GM18951 (cell line): ENCODE data around the gene TUBB4B.
A peak's percentile ranks its signal among the peaks of the same experiment; 100 is the strongest.
"Not testable (repeated sequence)": the region's sequence is repeated elsewhere in the genome, so short reads cannot be mapped to it uniquely, and the experiment has no call there.

Source experiments
- POLR2A ChIP-seq: IDR thresholded peaks from 4 replicates; pipeline ENCODE4 v1.6.1; 2011; ENCODE audit warnings: mild to moderate bottlenecking; ENCODE audit not compliant: insufficient read length, insufficient read depth; ENCODE audit errors: extremely low read depth
- in situ Hi-C: fragments of 300-500 bp; cut with MboI; formaldehyde crosslinking; loops from one replicate; pipeline ENCODE4 v1.12.0; 2022; ENCODE audit warnings: low sequenced_read_pairs, mixed read lengths, inconsistent platforms; ENCODE audit not compliant: unreplicated experiment

Gene TUBB4B

DNA sequence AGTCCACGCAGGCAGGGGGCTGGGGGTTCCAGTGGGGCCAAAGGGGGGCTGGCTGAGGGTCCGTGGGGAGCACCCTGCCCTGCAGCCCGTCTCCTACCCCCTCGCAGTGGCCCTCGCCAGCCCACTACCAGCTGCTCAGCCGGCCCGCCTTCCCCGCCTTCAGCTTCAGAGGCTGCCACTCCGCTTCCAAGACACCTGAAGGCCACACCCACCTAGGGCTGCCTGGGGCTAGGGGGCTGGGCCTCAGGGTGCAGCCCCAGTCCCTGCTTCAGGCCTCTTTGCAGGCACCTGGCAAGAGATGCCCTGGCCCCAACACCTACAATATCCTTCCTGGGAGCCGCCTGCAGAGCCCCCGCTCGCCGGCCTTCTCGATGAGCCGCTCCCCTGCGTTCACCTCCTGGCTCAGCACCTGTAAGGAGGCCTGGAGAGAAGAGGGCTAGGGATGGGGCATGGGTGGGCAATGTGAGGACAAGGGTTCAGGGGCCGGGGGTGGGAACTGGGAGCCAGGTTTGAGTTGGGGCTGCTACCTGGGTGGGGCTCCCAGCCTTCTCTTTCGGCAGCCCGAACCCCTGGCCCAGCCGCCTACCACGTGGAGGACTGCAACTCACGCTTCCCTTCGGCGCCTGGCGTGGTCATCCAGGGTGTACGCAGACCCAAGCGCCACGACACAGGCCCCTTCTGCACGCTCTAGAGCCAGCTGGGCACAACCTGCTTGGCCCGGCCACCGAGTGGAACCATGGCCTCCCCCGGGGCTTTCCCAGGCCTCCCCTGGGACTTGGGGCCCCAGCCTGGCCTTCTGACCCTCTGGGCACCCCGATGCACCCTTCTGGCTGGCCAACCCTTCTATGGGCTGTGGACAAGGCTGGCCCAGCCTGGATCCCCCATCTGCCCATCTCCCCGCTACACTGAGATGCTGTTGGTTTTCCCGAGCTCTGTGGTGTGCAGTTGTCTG is 11.7 kb downstream of the TUBB4B start:
- no peak for TF ChIP-seq POLR2A
- in situ Hi-C loops, result no loop called here

DNA sequence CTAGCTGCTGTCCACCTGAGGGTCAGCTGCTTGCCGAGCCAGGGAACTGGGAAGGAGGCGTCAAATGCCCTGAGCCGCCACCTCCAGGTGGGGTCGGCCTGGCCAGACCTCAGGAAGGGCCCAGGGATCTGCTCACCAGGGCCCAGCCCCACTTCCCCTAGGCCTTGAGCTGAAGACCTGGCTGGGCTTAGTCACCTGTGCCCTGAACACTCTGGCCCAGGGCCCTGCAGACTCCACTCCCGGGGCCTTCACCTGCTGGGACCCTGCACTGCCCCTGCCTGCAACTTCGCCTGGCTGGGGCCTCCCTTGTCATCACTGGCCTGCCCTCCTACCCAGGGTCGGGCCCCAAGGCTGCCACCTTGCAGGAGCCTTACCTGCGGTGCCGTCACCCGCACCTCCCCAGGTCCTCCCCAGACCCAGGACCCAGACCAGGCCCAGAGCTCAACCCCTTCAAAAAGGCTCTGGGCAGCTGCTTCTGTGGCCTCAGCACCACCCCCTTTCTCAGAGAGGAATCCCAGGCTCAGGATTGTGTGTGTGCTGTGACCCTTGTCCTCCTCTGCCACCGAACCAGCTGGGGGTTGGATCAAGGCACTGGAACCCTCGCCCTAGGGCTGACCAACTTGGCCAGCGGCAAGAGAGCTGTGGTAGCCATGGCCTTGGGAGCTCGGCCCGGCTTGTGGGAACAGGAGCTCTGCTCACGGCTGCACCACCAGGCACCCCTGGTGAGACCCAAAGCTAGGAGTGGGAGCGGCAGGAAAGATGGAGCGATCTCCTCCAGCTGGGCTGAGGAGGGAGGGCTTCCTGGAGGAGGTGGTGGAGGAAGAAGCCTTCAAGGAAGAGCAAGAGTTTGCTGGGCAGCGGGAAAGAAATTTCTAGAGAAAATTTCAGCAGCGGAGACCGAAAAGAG is 12.9 kb downstream of the TUBB4B start:
- no peak for TF ChIP-seq POLR2A
- in situ Hi-C loops, result no loop called here

DNA sequence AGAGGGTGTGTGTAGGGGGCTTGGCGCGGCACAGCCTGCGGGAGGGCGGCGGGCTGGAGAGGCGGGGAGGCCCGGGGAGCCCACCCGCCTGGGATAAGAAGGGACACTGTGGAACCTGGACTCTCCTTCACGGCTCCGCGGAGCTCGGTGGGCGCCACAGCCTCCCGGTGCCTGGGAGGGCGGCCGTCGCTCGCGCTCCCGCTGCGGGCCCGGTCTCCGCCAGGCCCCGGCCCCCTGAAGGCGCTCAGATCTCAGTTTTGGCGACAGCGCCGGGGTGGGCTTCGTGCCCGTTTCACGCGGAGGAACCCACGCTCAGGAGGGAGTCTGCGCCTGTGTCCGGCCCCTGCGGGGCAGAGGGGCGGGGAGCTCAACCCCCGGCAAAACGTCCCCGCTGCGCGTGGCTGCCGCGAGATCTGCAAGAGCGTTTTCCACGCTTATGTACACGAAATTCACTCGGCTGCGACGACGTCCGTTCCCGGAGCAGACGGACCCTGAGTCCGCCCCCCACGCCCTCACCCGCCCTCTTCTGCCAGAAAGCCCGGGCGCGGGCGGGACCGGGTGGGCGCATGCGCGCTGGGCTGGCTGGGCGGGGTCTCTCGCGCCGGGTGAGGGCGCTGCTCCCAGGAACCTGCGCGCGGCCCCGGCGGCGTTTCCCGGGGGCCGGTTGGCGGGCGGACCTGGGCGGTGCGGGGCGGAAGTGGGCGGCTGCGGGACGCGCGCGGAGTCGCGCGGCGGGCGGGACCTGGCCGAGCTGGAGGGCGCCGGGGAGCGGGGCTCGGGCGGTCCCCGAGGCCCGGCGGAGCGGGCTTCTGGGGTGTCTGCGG is 13.7 kb downstream of the TUBB4B start, which contains the start of gene NELFB:
NELFB (plus strand) TSS at position 704 of the 824 bp plus-strand sequence.
- in situ Hi-C loops, result no loop called here

DNA sequence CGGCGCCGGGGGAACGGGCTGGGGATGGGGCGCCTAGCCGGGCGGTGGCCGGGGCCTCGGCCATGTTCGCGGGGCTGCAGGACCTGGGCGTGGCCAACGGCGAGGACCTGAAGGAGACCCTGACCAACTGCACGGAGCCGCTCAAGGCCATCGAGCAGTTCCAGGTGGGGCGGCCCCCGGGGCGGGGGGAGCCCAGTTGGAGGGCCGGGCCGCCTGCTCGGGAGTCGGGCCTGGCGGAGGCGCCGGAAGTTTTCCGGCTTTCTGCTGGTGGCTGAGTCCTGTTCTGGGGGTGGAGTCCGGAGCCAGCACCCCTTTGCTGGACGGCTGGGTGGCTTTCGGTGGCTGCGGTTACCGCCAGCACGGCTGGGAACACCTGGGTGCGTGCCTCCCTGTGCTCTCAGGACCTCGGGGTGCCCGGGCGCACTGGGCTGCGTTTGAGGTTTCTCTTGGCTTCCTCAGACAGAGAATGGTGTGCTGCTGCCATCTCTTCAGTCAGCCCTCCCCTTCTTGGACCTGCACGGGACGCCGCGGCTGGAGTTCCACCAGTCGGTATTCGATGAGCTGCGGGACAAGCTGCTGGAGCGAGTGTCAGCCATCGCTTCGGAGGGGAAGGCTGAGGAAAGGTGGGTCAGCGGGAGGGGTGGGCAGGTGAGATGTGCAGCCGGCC is 14.5 kb downstream of the TUBB4B start:
- in situ Hi-C loops, result no loop called here
- TF ChIP-seq POLR2A, result no peak

More for the DNA sequence above, 13.7 kb downstream of the TUBB4B start, which contains the start of gene NELFB:
- peak; percentile 86 for TF ChIP-seq POLR2A

DNA sequence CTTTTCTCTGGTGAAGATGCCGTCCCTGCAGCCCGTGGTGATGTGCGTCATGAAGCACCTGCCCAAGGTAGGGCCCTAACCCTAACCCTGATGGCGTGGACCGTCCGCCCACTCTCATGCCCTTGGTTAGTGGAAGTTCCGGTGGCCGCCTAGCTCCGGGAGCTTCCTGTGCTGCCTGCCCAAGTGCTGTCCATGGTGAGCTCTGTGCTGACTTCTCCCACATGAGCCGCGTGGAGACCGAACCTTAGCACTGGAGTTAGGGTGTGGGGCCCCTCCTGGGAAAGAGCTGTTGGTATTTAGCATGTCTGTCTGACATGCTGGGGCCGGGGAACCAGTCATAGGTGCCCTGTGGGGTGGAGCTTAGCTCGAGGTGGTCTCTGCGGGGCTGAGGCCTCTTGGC is 15.3 kb downstream of the TUBB4B start:
- no peak for TF ChIP-seq POLR2A
- in situ Hi-C loops, result no loop called here

DNA sequence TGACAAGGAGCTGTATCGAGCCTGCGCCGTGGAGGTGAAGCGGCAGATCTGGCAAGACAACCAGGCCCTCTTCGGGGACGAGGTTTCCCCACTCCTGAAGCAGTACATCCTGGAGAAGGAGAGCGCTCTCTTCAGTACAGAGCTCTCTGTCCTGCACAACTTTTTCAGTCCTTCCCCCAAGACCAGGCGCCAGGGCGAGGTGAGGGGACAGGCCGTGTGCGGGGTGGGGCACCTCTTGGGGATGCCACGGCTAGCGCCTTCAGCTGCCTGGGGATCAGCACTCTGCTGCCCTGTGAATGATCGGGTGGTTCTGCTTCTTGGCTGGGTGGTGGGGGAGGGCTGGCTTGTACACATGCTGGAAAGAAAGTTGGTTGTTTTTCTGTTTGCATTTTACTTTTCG is 15.8 kb downstream of the TUBB4B start:
- in situ Hi-C loops, result no loop called here
- TF ChIP-seq POLR2A, result no peak

DNA sequence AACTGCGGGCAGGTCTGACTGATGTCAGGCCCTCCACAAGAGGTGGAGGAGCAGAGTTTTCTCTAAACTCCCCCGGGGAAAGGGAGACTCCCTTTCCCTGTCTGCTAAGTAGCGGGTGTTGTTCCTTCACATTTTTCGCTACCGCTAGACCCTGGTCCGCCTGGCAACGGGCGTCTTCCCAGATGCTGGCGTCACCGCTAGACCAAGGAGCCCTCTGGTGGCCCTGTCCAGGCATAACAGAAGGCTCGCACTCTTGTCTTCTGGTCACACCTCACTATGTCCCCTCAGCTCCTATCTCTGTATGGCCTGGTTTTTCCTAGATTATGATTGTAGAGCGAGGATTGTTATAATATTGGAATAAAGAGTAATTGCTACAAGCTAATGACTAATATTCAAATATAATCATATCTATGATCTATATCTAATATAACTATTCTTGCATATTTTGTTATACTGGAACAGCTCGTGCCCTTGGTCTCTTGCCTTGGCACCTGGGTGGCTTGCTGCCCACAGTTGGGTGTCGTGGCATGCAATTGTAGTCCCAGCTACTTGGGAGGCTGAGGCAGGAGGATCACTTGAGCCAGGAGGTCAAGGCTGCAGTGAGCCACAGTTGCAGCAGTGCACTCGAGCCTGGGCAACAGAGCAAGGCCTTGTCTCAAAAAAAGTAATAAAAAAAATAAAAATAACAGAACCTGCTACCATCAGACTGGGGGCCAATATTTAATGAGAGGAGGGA is 21.3 kb downstream of the TUBB4B start:
- in situ Hi-C loops, result not testable (repeated sequence)

DNA sequence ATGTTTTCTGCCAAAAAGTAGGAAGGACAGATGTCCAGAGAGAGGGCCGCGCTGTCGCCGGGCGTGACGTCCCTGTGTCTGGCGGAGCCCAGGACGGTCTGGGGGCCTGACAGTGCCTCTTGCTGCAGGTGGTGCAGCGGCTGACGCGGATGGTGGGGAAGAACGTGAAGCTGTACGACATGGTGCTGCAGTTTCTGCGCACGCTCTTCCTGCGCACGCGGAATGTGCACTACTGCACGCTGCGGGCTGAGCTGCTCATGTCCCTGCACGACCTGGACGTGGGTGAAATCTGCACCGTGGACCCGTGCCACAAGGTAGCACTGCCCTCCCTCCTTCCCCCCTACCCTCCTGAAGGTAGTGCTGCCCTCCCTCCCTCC is 21.8 kb downstream of the TUBB4B start:
- in situ Hi-C loops, result no loop called here
- TF ChIP-seq POLR2A, result no peak

DNA sequence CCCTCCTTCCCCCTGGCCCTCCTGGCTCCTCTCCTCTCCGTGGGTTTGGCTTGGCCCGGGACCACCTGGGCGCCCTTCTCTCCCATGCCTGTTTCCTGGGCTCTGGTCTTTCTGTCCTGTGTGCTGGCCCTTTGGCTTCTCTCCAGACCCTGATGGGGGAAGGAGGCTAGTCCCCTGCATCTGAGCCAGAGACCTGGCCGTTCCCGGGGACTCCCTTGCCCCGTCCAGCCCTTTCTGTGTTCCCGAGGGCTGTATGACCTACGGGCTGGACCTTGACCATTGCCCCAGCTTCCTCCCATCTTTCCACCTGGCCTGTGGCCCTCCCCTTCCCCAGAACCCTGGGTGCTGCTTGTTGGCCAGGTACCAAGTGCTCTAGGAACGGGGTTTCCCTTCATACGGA is 22.4 kb downstream of the TUBB4B start:
- in situ Hi-C loops, result no loop called here
- no peak for TF ChIP-seq POLR2A

DNA sequence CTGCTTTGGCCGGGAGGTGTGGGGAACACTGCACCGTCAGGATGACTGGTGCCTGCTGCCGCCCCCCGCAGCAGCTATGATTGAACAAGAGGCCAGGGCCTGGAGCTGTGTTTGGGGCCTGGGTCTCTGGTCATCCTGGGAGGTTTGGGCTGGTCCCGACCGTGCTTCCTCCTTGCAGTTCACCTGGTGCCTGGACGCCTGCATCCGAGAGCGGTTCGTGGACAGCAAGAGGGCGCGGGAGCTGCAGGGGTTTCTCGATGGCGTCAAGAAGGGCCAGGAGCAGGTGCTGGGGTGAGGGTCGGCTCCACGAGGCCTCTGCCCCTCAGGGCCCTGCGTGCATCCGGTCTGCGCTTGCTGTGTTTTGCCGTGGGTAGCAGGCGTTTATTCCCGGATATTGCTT is 23.0 kb downstream of the TUBB4B start:
- in situ Hi-C loops, result no loop called here
- no peak for TF ChIP-seq POLR2A

DNA sequence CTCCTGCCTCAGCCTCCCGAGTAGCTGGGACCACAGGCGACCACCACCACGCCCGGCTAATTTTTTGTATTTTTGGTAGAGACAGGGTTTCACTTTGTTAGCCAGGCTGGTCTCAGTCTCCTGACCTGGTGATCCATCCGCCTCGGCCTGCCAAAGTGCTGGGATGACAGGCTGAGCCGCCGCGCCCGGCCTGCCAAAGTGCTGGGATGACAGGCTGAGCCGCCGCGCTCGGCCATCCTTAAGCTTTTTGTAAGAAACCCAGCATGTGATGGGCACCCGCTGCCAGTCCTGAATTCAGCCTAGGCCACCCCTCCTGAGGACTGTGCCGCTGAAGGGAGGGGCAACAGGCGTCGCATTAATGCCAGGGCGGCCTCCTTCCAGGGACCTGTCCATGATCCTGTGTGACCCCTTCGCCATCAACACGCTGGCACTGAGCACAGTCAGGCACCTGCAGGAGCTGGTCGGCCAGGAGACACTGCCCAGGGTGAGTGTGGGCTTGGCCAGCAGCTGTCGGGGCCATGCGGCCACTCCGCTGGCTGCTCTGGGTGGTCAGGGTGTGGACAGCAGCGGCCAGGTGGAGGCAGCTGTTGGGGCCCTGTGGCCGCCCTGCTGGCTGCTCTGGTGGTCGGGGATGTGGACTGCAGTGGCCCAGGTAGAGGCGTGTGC is 24.5 kb downstream of the TUBB4B start:
- in situ Hi-C loops, result no loop called here
- TF ChIP-seq POLR2A, result no peak

DNA sequence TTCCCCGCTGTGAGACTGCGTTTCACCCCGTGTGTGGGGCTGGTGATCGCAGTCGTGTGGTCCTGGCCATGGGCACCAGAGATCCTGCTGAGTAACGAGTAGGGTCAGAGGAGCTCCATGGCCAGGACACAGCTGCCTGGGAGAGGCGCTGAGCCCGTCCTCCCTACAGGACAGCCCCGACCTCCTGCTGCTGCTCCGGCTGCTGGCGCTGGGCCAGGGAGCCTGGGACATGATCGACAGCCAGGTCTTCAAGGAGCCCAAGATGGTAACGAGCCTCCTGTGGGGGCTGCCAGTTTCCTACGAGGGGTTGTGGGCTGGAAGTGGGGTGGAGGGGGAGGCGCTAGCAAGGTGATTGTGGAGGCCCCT is 25.1 kb downstream of the TUBB4B start:
- no peak for TF ChIP-seq POLR2A
- in situ Hi-C loops, result no loop called here
